NCI-H2171 (cell line): ENCODE measurements around the gene MLIP.
A peak's percentile ranks its signal among the peaks of the same experiment; 100 is the strongest.
"Not testable (repeated sequence)": the region's sequence is repeated elsewhere in the genome, so short reads cannot be mapped to it uniquely, and the experiment has no call there.

Source experiments
- DNase-seq: peaks from one replicate; lab custom pipeline; 2025; lab: John Stamatoyannopoulos, UW

MLIP gene

GRCh38 chr6:54111341-54112045 is at the start of gene MLIP:
Gene MLIP (plus strand): TSS chr6:54111443. CDS start chr6:54111480, 37 bp downstream.
- no peak for DNase-seq

DNA sequence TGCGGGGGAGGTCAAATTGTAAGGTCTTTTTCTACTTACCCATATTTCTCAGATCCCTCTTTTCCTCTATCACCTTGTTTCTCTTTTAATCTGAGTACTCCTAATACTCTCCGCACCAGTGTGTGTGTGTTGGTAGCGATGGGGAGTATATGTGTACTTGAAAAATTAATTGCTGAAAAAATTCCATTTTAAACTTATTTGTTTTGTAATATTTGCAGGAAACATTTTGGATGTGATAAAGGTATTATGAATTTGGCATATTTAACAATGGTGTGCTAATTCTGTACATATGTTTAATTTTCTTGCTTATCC is 48.1 kb upstream of the MLIP start:
- DNase-seq, result no peak

- no peak for DNase-seq
Measured at GRCh38 chr6:54068694-54069093, 42.5 kb upstream of the MLIP start.

GRCh38 chr6:54070025-54070424 is 41.2 kb upstream of the MLIP start:
- DNase-seq, result no peak

- DNase-seq, result no peak
Measured at GRCh38 chr6:54071821-54072340, 39.4 kb upstream of the MLIP start.

DNA sequence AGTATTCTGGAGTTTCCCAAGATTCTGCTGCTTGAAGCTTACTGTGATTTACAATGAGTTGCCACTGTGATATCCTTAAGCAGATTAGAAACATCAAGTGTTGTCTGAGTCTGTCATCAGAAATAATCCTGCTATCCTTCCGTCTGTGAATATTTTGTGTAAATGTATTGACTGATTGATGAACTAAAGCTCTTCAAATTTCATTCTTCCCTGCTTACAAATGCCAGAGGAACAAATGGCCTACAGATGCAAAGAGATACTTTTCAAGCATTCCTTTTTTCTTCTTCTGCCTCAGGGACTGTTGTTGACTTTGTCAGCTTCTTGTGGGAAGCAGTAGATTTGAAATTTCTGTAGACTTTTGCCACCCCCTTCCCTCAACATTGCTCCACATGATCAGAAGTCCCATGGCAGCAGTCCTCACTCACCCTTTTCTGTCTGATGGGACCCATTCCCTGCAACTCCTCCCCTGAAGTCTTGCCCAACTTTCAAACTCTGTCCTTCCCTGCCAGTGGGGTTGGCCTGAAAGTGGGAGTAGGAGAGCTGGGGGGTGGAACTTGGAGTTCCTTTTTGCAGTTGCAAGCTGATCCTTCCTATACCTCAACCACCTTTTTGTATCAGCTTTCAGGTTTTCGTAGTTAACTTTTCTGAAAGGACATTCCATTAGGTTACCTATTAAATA is 38.5 kb upstream of the MLIP start:
- DNase-seq, result no peak

- DNase-seq, result no peak
Measured at GRCh38 chr6:54073487-54073886, 37.8 kb upstream of the MLIP start.

GRCh38 chr6:54074109-54074508 is 37.1 kb upstream of the MLIP start:
- no peak for DNase-seq

- no peak for DNase-seq
Measured at GRCh38 chr6:54074578-54075195, 36.6 kb upstream of the MLIP start.

DNA sequence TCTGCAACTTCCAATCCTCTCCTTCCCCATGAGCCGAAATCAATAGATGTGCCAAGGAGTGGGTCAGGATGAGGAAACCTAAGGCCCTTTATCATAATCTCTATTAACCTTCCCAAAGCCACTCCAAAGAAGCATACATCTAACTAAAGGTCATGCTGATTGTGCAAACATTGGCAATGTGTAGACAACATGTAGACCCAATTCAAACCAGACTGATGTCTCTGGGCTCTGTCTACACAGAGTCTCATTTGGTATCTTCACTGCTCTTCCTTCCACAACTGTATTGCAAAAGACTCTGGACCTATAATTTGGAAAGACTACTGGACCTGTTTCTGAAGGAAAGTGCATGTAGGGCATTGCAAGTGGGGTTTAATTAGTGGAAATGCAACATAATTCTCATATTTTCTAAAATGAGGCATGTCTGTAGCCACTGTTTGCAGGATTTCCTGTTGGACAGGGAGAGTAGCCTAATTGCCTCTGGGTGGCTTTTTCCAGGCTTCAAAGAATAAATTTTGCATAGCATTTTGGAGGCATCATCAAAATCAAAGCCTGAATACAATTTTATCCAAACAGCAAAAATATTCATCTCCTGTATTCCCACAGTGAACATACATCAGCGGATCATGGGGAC is 35.0 kb upstream of the MLIP start:
- DNase-seq, result no peak

DNA sequence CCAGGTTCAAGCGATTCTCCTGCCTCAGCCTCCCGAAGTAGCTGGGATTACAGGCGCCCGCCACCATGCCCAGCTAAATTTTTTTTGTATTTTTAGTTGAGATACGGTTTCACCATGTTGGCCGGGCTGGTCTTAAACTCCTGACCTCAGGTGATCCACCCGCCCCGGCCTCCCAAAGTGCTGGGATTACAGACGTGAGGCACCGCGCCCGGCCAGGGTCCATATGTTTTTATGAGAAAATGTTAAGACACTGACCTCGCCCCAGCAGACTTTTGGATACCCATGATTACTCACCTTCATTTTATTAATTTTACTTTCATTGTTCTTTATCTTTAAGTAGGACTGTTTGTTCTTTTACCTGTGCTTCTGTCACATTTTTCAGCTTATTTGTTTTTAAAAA is 29.7 kb upstream of the MLIP start:
- not testable (repeated sequence) for DNase-seq

GRCh38 chr6:54083287-54083686 is 28.0 kb upstream of the MLIP start:
- DNase-seq, result peak; percentile 10

- no peak for DNase-seq
Measured at GRCh38 chr6:54084231-54084630, 27.0 kb upstream of the MLIP start.

DNA sequence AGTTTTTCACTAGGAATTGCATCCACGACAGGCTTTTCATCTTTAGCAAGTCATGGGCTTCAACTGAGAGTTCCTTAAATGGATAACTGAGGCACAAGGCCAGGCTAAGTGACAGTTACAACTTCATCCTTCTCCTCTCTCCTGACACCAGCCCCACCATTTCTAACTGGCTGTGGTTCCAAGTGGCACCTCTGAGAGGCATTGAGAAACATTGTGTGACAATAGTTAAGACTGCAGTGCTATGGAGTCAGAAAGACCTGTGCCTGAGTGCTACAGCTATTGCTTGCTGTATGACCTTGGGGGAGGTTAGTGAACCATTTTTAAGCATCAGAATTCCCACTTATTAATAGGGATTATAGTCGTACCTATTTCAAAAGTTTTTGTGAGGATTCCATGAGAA is 26.2 kb upstream of the MLIP start:
- DNase-seq, result no peak

DNA sequence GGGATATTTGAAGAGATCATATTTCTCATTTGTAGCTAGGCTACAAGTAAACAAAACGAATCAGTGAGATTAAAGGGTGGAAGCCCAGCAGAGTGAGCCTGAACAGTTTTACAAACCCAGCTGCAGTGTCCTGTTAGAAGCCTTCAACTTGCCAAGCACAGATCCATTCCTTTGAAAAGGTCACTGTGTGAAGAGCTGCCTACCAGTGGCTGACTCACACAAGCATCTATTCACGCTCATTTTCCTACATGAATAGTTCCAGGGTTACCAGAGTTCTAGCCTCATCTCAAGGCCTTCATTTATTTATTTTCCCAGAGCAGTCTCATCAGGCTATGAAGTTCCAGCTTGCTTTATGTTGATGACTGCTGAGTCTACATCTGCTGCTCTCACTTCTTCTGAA is 25.7 kb upstream of the MLIP start:
- no peak for DNase-seq

GRCh38 chr6:54086439-54086838 is 24.8 kb upstream of the MLIP start:
- no peak for DNase-seq

- no peak for DNase-seq
Measured at GRCh38 chr6:54087721-54088120, 23.5 kb upstream of the MLIP start.

DNA sequence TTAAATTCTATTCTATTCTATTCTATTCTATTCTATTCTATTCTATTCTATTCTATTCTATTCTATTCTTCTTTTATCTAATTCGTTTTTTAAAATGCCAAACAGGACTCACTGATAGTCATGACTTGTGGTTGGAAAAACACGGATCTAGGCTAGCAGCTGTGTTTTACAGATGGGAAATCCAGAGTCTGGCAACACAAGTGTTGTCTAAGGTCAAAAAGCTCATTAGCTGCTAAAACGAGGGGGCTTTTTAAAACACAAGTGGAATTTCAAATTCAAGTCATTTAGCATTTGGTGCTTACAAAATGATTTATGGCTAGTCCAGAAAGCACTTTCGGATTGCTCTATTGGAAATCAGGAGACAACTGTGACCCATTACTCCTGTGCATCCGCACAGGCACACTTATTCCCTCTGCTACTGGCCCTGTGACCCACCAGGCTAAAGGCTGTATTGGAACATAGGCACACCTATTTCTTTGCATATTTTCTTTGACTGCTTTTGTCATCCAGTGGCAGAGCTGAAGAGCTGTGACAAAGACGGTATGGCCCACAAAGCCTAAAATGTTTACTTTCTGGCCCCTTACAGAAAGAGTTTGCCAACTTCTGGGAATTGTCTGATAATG is 17.8 kb upstream of the MLIP start:
- no peak for DNase-seq

GRCh38 chr6:54094293-54094692 is 16.9 kb upstream of the MLIP start:
- no peak for DNase-seq

DNA sequence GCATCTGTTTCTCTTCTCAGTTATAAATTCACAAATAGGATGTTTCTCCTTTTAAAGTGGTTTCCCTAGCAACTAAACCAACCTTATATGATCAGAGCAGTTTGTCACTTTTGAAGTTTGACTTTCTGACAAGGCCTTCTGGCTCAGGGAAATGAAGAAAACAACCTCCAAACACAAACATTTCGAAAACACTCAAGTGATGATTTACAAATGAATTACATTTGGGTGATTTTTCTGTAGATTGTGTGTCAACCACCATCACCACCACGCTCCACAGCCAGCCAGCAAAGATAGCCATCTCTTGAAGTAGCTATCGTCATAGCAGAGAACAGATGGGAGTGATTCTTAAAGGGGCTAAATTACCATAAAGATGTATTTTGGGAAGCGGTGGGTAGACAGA is 16.5 kb upstream of the MLIP start:
- DNase-seq, result no peak

- DNase-seq, result no peak
Measured at GRCh38 chr6:54095723-54096122, 15.5 kb upstream of the MLIP start.

- DNase-seq, result no peak
Measured at GRCh38 chr6:54096811-54097210, 14.4 kb upstream of the MLIP start.
